H9 (cell line): Measurements from ENCODE around the gene FBXL16. TPM values are rescaled to one million over a fixed set of nuclear protein-coding genes. Genes with fewer than 3 reads are reported as not detected.

Source experiments
- DNase-seq: peaks from one replicate; pipeline ENCODE4 v3.0.0-alpha.2; 2017
- H2AFZ ChIP-seq: one replicate; pipeline ENCODE4 v1.6.1; 2013; ENCODE audit warnings: mild to moderate bottlenecking, low read length, control low read depth, moderate library complexity
- H2AK5ac ChIP-seq: 2 replicates; pipeline ENCODE4 v1.6.1; 2013; ENCODE audit warnings: low read length, control low read depth, mixed read lengths; ENCODE audit not compliant: insufficient read length
- H2BK120ac ChIP-seq: one replicate; pipeline ENCODE4 v1.6.1; 2013; ENCODE audit warnings: low read depth, mild to moderate bottlenecking, low read length, control low read depth, inconsistent platforms; ENCODE audit not compliant: poor library complexity, severe bottlenecking
- H2BK12ac ChIP-seq: 2 replicates; pipeline ENCODE4 v1.6.1; 2013; ENCODE audit warnings: low read length, control low read depth, mixed read lengths, low read depth; ENCODE audit not compliant: insufficient read length
- H2BK15ac ChIP-seq: 2 replicates; pipeline ENCODE4 v1.6.1; 2013; ENCODE audit warnings: low read depth, low read length, control low read depth
- H2BK20ac ChIP-seq: one replicate; pipeline ENCODE4 v1.6.1; 2013; ENCODE audit warnings: low read depth, mild to moderate bottlenecking, low read length, control low read depth, inconsistent platforms; ENCODE audit not compliant: poor library complexity, severe bottlenecking
- H2BK5ac ChIP-seq: 2 replicates; pipeline ENCODE4 v1.6.1; 2013; ENCODE audit warnings: low read length, control low read depth, mixed read lengths; ENCODE audit not compliant: insufficient read length
- H3K14ac ChIP-seq: 2 replicates; pipeline ENCODE4 v1.6.1; 2013; ENCODE audit warnings: low read length, control low read depth; ENCODE audit not compliant: insufficient read depth
- H3K18ac ChIP-seq: 2 replicates; pipeline ENCODE4 v1.6.1; 2013; ENCODE audit warnings: low read depth, mild to moderate bottlenecking, mixed read lengths, low read length, control low read depth; ENCODE audit not compliant: insufficient read length
- H3K23ac ChIP-seq: 2 replicates; pipeline ENCODE4 v1.6.1; 2013; ENCODE audit warnings: low read length, control low read depth, mixed read lengths, low read depth; ENCODE audit not compliant: insufficient read length
- H3K23me2 ChIP-seq: 2 replicates; pipeline ENCODE4 v1.6.1; 2013; ENCODE audit warnings: low read depth, mild to moderate bottlenecking, mixed read lengths, low read length, control low read depth; ENCODE audit not compliant: insufficient read length, poor library complexity, severe bottlenecking
- H3K27ac ChIP-seq: 2 replicates; pipeline ENCODE4 v1.5.1; 2013; ENCODE audit warnings: low read length, control low read depth, mixed read lengths, low read depth; ENCODE audit not compliant: insufficient read length
- H3K27me3 ChIP-seq: 2 replicates; pipeline ENCODE4 v1.6.1; 2013; ENCODE audit warnings: low read length, control low read depth, inconsistent platforms; ENCODE audit not compliant: insufficient read depth
- H3K4ac ChIP-seq: 2 replicates; pipeline ENCODE4 v1.6.1; 2013; ENCODE audit warnings: low read depth, mild to moderate bottlenecking, control low read depth, inconsistent platforms, low read length, moderate library complexity
- H3K4me1 ChIP-seq: 2 replicates; pipeline ENCODE4 v1.6.1; 2013; ENCODE audit warnings: low read length, control low read depth, inconsistent platforms; ENCODE audit not compliant: insufficient read depth
- H3K4me2 ChIP-seq: 2 replicates; pipeline ENCODE4 v1.6.1; 2013; ENCODE audit warnings: low read length, control low read depth, mixed read lengths; ENCODE audit not compliant: insufficient read length, insufficient read depth
- H3K56ac ChIP-seq: 2 replicates; pipeline ENCODE4 v1.6.1; 2013; ENCODE audit warnings: low read depth, mild to moderate bottlenecking, mixed read lengths, low read length, control low read depth; ENCODE audit not compliant: insufficient read length
- H3K79me1 ChIP-seq: 2 replicates; pipeline ENCODE4 v1.6.1; 2013; ENCODE audit warnings: low read depth, mild to moderate bottlenecking, moderate library complexity, low read length, control low read depth, inconsistent platforms; ENCODE audit not compliant: insufficient read depth, poor library complexity, severe bottlenecking
- H3K79me2 ChIP-seq: 2 replicates; pipeline ENCODE4 v1.6.1; 2013; ENCODE audit warnings: low read length, control low read depth, inconsistent platforms; ENCODE audit not compliant: insufficient read depth
- H3K9ac ChIP-seq: 2 replicates; pipeline ENCODE4 v1.6.1; 2013; ENCODE audit warnings: low read length, control low read depth, mixed read lengths; ENCODE audit not compliant: insufficient read length; ENCODE audit errors: extremely low read depth
- H3K9me3 ChIP-seq: one replicate; pipeline ENCODE4 v1.6.1; 2013; ENCODE audit warnings: low read depth, low read length, inconsistent platforms; ENCODE audit not compliant: control insufficient read depth
- H3T11ph ChIP-seq: one replicate; pipeline ENCODE4 v1.6.1; 2013; ENCODE audit warnings: mild to moderate bottlenecking, low read length, control low read depth, inconsistent platforms
- H4K20me1 ChIP-seq: one replicate; pipeline ENCODE4 v1.6.1; 2013; ENCODE audit not compliant: control insufficient read depth, insufficient read length, insufficient read depth
- H4K5ac ChIP-seq: 2 replicates; pipeline ENCODE4 v1.6.1; 2013; ENCODE audit warnings: low read depth, mild to moderate bottlenecking, mixed read lengths, low read length, control low read depth; ENCODE audit not compliant: insufficient read length
- H4K8ac ChIP-seq: replicated peaks from 2 replicates; pipeline ENCODE4 v1.6.1; 2013; ENCODE audit warnings: low read length, control low read depth, mixed read lengths, low read depth; ENCODE audit not compliant: insufficient read length
- H4K91ac ChIP-seq: 2 replicates; pipeline ENCODE4 v1.6.1; 2013; ENCODE audit warnings: low read depth, mild to moderate bottlenecking, moderate library complexity, mixed read lengths, low read length, control low read depth; ENCODE audit not compliant: insufficient read length
- H3K27ac Mint-ChIP-seq, 3 experiments: 2 replicates in 2 of 3; 3 replicates in 1 of 3; pipeline ENCODE4 v1.8.0; 2020 to 2021; ENCODE audit warnings: mixed read lengths in 3 of 3, mild to moderate bottlenecking in 1 of 3, moderate library complexity in 1 of 3
- H3K27me3 Mint-ChIP-seq: 2 replicates; pipeline ENCODE4 v1.8.0; 2021; ENCODE audit warnings: low read depth, mild to moderate bottlenecking, moderate library complexity, mixed read lengths
- H3K36me3 Mint-ChIP-seq, 3 experiments: 2 replicates in 2 of 3; 3 replicates in 1 of 3; pipeline ENCODE4 v1.8.0; 2020 to 2021; ENCODE audit warnings: low read depth in 3 of 3, mixed read lengths in 3 of 3; ENCODE audit not compliant: insufficient read depth in 1 of 3
- H3K4me1 Mint-ChIP-seq, 2 experiments: 2 replicates each; pipeline ENCODE4 v1.8.0; 2020; ENCODE audit warnings: mixed read lengths in 2 of 2
- H3K4me3 Mint-ChIP-seq, 2 experiments: 2 replicates in 1 of 2; 3 replicates in 1 of 2; pipeline ENCODE4 v1.8.0; 2020 to 2021; ENCODE audit warnings: mild to moderate bottlenecking in 2 of 2, mixed read lengths in 2 of 2, moderate library complexity in 1 of 2
- H3K9me3 Mint-ChIP-seq, 2 experiments: 2 replicates in 1 of 2; 3 replicates in 1 of 2; pipeline ENCODE4 v1.8.0; 2020; ENCODE audit warnings: mild to moderate bottlenecking in 2 of 2, mixed read lengths in 2 of 2, moderate library complexity in 1 of 2
- WGBS: extraction: QIAGEN DNeasy Blood & Tissue Kit; methylation state at CpG from one replicate; pipeline ENCODE4 v1.1.7; 2013; ENCODE audit warnings: missing lambda C conversion rate, low lambda C conversion rate, mixed read lengths; ENCODE audit not compliant: insufficient read length; ENCODE audit errors: extremely low coverage; 5-methylcytosine and 5-hydroxymethylcytosine counted together
- total RNA-seq: library from RNA; stranded (reverse); gene quantifications from 2 replicates; pipeline ENCODE4 v1.2.1, GENCODE V29; 2021
- TF ChIP-seq, protein P1 (sequence below): fragments of 200-600 bp; sonication (generic); conservative IDR thresholded peaks from 3 replicates; pipeline ENCODE4 v1.8.0; 2021; ENCODE audit warnings: antibody characterized with exemption, mild to moderate bottlenecking

The FBXL16 gene
- total RNA-seq, 1 experiment from 2014 or later = 9.6 TPM

DNA sequence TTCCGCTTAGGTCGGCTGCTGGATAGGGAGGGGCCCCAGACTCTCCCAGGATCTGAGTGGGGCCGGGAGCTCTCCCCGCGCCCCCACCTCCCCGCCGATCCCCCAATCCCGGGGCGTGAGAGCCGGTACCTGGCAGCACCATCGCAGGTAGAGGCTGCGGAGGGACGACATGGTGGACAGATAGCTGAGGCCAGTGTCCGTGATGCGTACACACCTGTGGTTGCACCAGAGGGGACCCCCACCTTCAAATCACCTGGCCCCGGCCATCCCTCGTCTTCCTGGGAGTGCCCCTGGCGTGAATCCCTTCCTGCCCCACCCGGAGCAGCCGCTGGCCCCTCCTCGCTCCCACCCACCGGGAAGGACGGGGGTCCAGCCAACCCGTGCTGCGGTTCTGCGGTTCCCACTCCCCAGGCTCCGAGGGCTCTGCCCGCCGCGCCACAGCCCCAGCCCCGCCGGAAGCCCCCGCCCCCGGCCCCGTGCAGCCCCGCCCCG is 10.7 kb downstream of the FBXL16 start:
- Histone ChIP-seq H2AK5ac (no peak overlapping the region), H3K14ac (no peak overlapping the region), H3K4me2 (peak overlapping the region; percentile 56), H3K18ac (no peak overlapping the region), H4K20me1 (no peaks in the 10 kb centered on the region), H4K8ac (no peak overlapping the region), H3K4ac (no peak overlapping the region), H3K27ac (no peak overlapping the region), H2BK12ac (no peak overlapping the region), H3T11ph (no peak overlapping the region), H2BK15ac (no peak overlapping the region), H3K79me2 (no peaks in the 10 kb centered on the region), H3K23ac (no peak overlapping the region), H4K91ac (no peak overlapping the region), H2BK5ac (no peak overlapping the region), H3K9me3 (no peaks in the 10 kb centered on the region), H3K27me3 (peaks cover 19% of the 10 kb centered on the region), H3K56ac (no peak overlapping the region), H2BK120ac (no peak overlapping the region), H3K9ac (no peak overlapping the region), H3K23me2 (peaks cover 20% of the 10 kb centered on the region), H3K4me1 (no peaks in the 10 kb centered on the region), H2AFZ (no peak overlapping the region), H2BK20ac (no peak overlapping the region), H3K79me1 (no peaks in the 10 kb centered on the region), H4K5ac (no peak overlapping the region)
- peaks cover 87% of the 10 kb centered on the region for H3K27me3 Mint-ChIP-seq
- TF ChIP-seq, protein P1, sequence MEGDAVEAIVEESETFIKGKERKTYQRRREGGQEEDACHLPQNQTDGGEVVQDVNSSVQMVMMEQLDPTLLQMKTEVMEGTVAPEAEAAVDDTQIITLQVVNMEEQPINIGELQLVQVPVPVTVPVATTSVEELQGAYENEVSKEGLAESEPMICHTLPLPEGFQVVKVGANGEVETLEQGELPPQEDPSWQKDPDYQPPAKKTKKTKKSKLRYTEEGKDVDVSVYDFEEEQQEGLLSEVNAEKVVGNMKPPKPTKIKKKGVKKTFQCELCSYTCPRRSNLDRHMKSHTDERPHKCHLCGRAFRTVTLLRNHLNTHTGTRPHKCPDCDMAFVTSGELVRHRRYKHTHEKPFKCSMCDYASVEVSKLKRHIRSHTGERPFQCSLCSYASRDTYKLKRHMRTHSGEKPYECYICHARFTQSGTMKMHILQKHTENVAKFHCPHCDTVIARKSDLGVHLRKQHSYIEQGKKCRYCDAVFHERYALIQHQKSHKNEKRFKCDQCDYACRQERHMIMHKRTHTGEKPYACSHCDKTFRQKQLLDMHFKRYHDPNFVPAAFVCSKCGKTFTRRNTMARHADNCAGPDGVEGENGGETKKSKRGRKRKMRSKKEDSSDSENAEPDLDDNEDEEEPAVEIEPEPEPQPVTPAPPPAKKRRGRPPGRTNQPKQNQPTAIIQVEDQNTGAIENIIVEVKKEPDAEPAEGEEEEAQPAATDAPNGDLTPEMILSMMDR = no peak
- H3K4me1 Mint-ChIP-seq = peaks cover 0 to 9% of the 10 kb centered on the region in 2 experiments; a peak in 2 of 4 replicates
- peak overlapping the region; percentile 49 to 70 for H3K4me3 Mint-ChIP-seq
- no peaks in the 10 kb centered on the region for H3K36me3 Mint-ChIP-seq
- no peak overlapping the region for H3K27ac Mint-ChIP-seq
- DNase-seq = no peak
- no CpG with 5 or more reads among the region's 37 CpGs for WGBS
- H3K9me3 Mint-ChIP-seq = no peaks in the 10 kb centered on the region; a peak in 1 of 5 replicates
